GM23248 (cell line): ENCODE measurements around the gene RNF130.

ENCODE experiments used
- EZH2 ChIP-seq: fragments of 200-600 bp; sonication (generic); IDR thresholded peaks from 2 replicates; pipeline ENCODE4 v1.6.1; 2018; ENCODE audit warnings: antibody characterized with exemption, mild to moderate bottlenecking; ENCODE audit not compliant: insufficient read depth, poor library complexity, severe bottlenecking
- EZH2phosphoT487 ChIP-seq: fragments of 200-600 bp; sonication (generic); IDR thresholded peaks from 2 replicates; pipeline ENCODE4 v1.6.1; 2018; ENCODE audit warnings: antibody characterized with exemption, moderate library complexity, mild to moderate bottlenecking, low read depth; ENCODE audit not compliant: insufficient read depth

DNA sequence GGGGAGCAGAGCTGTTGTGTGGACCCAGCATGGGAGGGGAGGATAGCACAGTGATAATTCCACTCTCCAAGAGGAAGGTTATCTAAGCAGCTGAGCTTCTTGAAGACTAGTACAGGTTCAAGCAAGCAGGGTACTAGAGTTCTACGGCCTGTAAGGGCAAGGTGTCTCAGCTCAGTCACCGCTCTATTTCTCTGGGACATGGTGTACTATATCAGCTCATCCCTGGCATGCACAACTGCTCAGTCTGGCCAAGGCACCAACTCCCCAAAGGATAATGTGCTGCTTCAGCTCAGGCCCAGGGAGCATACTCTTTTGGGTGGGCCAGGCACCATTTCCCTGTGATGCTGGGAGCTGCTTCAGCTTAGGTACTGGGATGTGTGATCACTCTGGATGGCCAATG lies 69.8 kb downstream of the RNF130 start:
- TF ChIP-seq EZH2, result no peak
- TF ChIP-seq EZH2phosphoT487, result no peak
